SK-N-SH treated with all-trans-retinoic acid at 6 μM for 48 hours (cell line): ENCODE data around the gene RHOT2.

Experiments
- ATAC-seq: fragments of 200-7000 bp; cut with Tn5 transposase; 3 replicates; pipeline ENCODE4 v1.9.1; 2020; ENCODE audit warnings: mild to moderate bottlenecking, moderate library complexity
- ARNTL ChIP-seq: fragments of 450-650 bp; formaldehyde crosslinking; IDR thresholded peaks from 2 replicates; pipeline ENCODE4 v1.5.0; 2020; ENCODE audit warnings: low read depth, mild to moderate bottlenecking, moderate library complexity, borderline replicate concordance
- BACH2 ChIP-seq: fragments of 250-450 bp; sonication (Bioruptor Pico); IDR thresholded peaks from 2 replicates; pipeline ENCODE4 v1.9.0; 2021; ENCODE audit warnings: mild to moderate bottlenecking, borderline replicate concordance
- CREB5 ChIP-seq: fragments of 250-450 bp; sonication (Bioruptor Pico); IDR thresholded peaks from 2 replicates; pipeline ENCODE4 v1.5.1; 2020; ENCODE audit warnings: low read depth, mild to moderate bottlenecking, moderate library complexity
- CSDC2 ChIP-seq: fragments of 250-450 bp; sonication (Bioruptor Pico); IDR thresholded peaks from 2 replicates; pipeline ENCODE4 v1.5.0; 2020; ENCODE audit warnings: mild to moderate bottlenecking, moderate library complexity
- CSRNP3 ChIP-seq: fragments of 250-450 bp; sonication (Bioruptor Pico); IDR thresholded peaks from 2 replicates; pipeline ENCODE4 v1.5.1; 2021; ENCODE audit warnings: mild to moderate bottlenecking, moderate library complexity
- ESRRG ChIP-seq: fragments of 250-450 bp; sonication (Bioruptor Pico); IDR thresholded peaks from 2 replicates; pipeline ENCODE4 v1.6.1; 2021; ENCODE audit warnings: mild to moderate bottlenecking
- GLIS3 ChIP-seq: fragments of 250-450 bp; sonication (Bioruptor Pico); IDR thresholded peaks from 2 replicates; pipeline ENCODE4 v1.5.0; 2020; ENCODE audit warnings: mild to moderate bottlenecking, moderate library complexity
- ISL1 ChIP-seq: fragments of 250-450 bp; sonication (Bioruptor Pico); IDR thresholded peaks from 2 replicates; pipeline ENCODE4 v2.1.2; 2022; ENCODE audit warnings: mild to moderate bottlenecking, moderate library complexity
- OSR1 ChIP-seq: fragments of 250-450 bp; sonication (Bioruptor Pico); IDR thresholded peaks from 2 replicates; pipeline ENCODE4 v1.8.0; 2022; ENCODE audit warnings: moderate library complexity, mild to moderate bottlenecking, inconsistent platforms
- PATZ1 ChIP-seq: fragments of 250-450 bp; sonication (Bioruptor Pico); IDR thresholded peaks from 2 replicates; pipeline ENCODE4 v1.8.0; 2020; ENCODE audit warnings: mild to moderate bottlenecking, moderate library complexity, borderline replicate concordance
- POU6F1 ChIP-seq: fragments of 250-450 bp; sonication (Bioruptor Pico); IDR thresholded peaks from 2 replicates; pipeline ENCODE4 v1.8.0; 2021; ENCODE audit warnings: low read depth, mild to moderate bottlenecking, moderate library complexity, borderline replicate concordance
- PPARA ChIP-seq: fragments of 250-450 bp; sonication (Bioruptor Pico); IDR thresholded peaks from 2 replicates; pipeline ENCODE4 v1.5.0; 2020; ENCODE audit warnings: mild to moderate bottlenecking, borderline replicate concordance
- RARB ChIP-seq: fragments of 250-450 bp; sonication (Bioruptor Pico); IDR thresholded peaks from 2 replicates; pipeline ENCODE4 v1.8.0; 2021; ENCODE audit warnings: mild to moderate bottlenecking, moderate library complexity
- SNAI2 ChIP-seq: fragments of 250-450 bp; sonication (Bioruptor Pico); IDR thresholded peaks from 2 replicates; pipeline ENCODE4 v1.5.0; 2020; ENCODE audit warnings: mild to moderate bottlenecking, moderate library complexity
- TCF4 ChIP-seq: fragments of 250-450 bp; sonication (Bioruptor Pico); IDR thresholded peaks from 2 replicates; pipeline ENCODE4 v1.8.0; 2021; ENCODE audit warnings: mild to moderate bottlenecking, moderate library complexity, borderline replicate concordance
- TOX ChIP-seq: fragments of 250-450 bp; sonication (Bioruptor Pico); IDR thresholded peaks from 2 replicates; pipeline ENCODE4 v1.8.0; 2021; ENCODE audit warnings: mild to moderate bottlenecking, moderate library complexity, borderline replicate concordance
- ZFP3 ChIP-seq: fragments of 250-450 bp; sonication (Bioruptor Pico); IDR thresholded peaks from 2 replicates; pipeline ENCODE4 v1.5.0; 2020; ENCODE audit warnings: mild to moderate bottlenecking, moderate library complexity
- ZFP30 ChIP-seq: fragments of 450-650 bp; formaldehyde crosslinking; IDR thresholded peaks from 2 replicates; pipeline ENCODE4 v1.5.0; 2022; ENCODE audit warnings: mild to moderate bottlenecking, moderate library complexity
- ZNF565 ChIP-seq: fragments of 450-650 bp; formaldehyde crosslinking; conservative IDR thresholded peaks from 2 replicates; pipeline ENCODE4 v1.5.0; 2020; ENCODE audit warnings: low read depth, mild to moderate bottlenecking, moderate library complexity
- ZNF8 ChIP-seq: fragments of 450-650 bp; formaldehyde crosslinking; IDR thresholded peaks from 2 replicates; pipeline ENCODE4 v1.5.0; 2020; ENCODE audit warnings: mild to moderate bottlenecking, moderate library complexity

The RHOT2 gene

GRCh38 chr16:684961-685696, 17.2 kb downstream of the RHOT2 start:
- ATAC-seq: no peak
- TF ChIP-seq ISL1 (CRISPR knock-in tag) (no peak), TOX (no peak), CSRNP3 (CRISPR knock-in tag) (no peak), CSDC2 (CRISPR knock-in tag) (no peak), ZFP30 (CRISPR knock-in tag) (no peak), ZNF565 (CRISPR knock-in tag) (no peak), ARNTL (CRISPR knock-in tag) (no peak), CREB5 (CRISPR knock-in tag) (no peak), RARB (CRISPR knock-in tag) (no peak), PPARA (no peak), ESRRG (CRISPR knock-in tag) (no peak), ZNF8 (CRISPR knock-in tag) (no peak), POU6F1 (CRISPR knock-in tag) (no peak)

- peak; percentile 20 for ATAC-seq
- TF ChIP-seq TCF4 (no peak), BACH2 (no peak), ZNF565 (CRISPR knock-in tag) (no peak), CREB5 (CRISPR knock-in tag) (no peak), ZFP3 (CRISPR knock-in tag) (no peak), SNAI2 (CRISPR knock-in tag) (no peak), ISL1 (CRISPR knock-in tag) (no peak), ZFP30 (CRISPR knock-in tag) (no peak), CSRNP3 (CRISPR knock-in tag) (no peak), CSDC2 (CRISPR knock-in tag) (no peak), TOX (no peak), ZNF8 (CRISPR knock-in tag) (no peak), GLIS3 (CRISPR knock-in tag) (no peak), OSR1 (no peak), ESRRG (CRISPR knock-in tag) (no peak)
- TF ChIP-seq, all 23 proteins: peak for 0
Measured at GRCh38 chr16:685967-686366, 18.0 kb downstream of the RHOT2 start.

GRCh38 chr16:686459-687260, 18.7 kb downstream of the RHOT2 start:
- ATAC-seq: no peak
- no peak for TF ChIP-seq TOX
- no peak for TF ChIP-seq POU6F1 (CRISPR knock-in tag)
- no peak for TF ChIP-seq CSRNP3 (CRISPR knock-in tag)
- no peak for TF ChIP-seq ESRRG (CRISPR knock-in tag)
- no peak for TF ChIP-seq ISL1 (CRISPR knock-in tag)
- no peak for TF ChIP-seq OSR1
- TF ChIP-seq CSDC2 (CRISPR knock-in tag): no peak
- no peak for TF ChIP-seq CREB5 (CRISPR knock-in tag)
- TF ChIP-seq TCF4: no peak
- no peak for TF ChIP-seq ZFP30 (CRISPR knock-in tag)
- no peak for TF ChIP-seq PATZ1 (CRISPR knock-in tag)
